Hematopoietic multipotent progenitor cell treated with erythropoietin and hydrocortisone succinate and interleukin-3 and kit ligand, for 17 days (in vitro differentiated cells): ENCODE results near the gene DGAT2.
"Not testable (repeated sequence)": the region's sequence is repeated elsewhere in the genome, so short reads cannot be mapped to it uniquely, and the experiment has no call there.

ENCODE experiments used
- DNase-seq: peaks from one replicate; pipeline ENCODE4 v3.0.0-alpha.2; 2015; ENCODE audit warnings: low spot score

The DGAT2 gene

GRCh38 chr11:75768112-75768908 lies at the start of gene DGAT2:
Gene DGAT2 (plus strand): TSS chr11:75768778. CDS start chr11:75768992, 214 bp downstream.
- DNase-seq, result peak; percentile 79

GRCh38 chr11:75719340-75720239 lies 49.0 kb upstream of the DGAT2 start:
- no peak for DNase-seq

GRCh38 chr11:75720639-75721038 lies 47.9 kb upstream of the DGAT2 start:
- no peak for DNase-seq

- DNase-seq, result no peak
These were observed 46.5 kb upstream of the DGAT2 start for GRCh38 chr11:75721852-75722668.

- DNase-seq, result no peak
These were observed 45.9 kb upstream of the DGAT2 start for GRCh38 chr11:75722669-75723042.

- DNase-seq, result no peak
These were observed 42.8 kb upstream of the DGAT2 start for GRCh38 chr11:75725547-75726320.

- no peak for DNase-seq
These were observed 39.6 kb upstream of the DGAT2 start for GRCh38 chr11:75728992-75729391.

- no peak for DNase-seq
These were observed 37.5 kb upstream of the DGAT2 start for GRCh38 chr11:75731095-75731494.

GRCh38 chr11:75733071-75733430 lies 35.5 kb upstream of the DGAT2 start:
- DNase-seq, result no peak

- DNase-seq, result no peak
These were observed 35.0 kb upstream of the DGAT2 start for GRCh38 chr11:75733431-75734107.

- DNase-seq, result no peak
These were observed 33.9 kb upstream of the DGAT2 start for GRCh38 chr11:75734491-75735180.

- no peak for DNase-seq
These were observed 33.3 kb upstream of the DGAT2 start for GRCh38 chr11:75735181-75735845.

- DNase-seq, result no peak
These were observed 31.3 kb upstream of the DGAT2 start for GRCh38 chr11:75737314-75737713.

- DNase-seq, result no peak
These were observed 27.9 kb upstream of the DGAT2 start for GRCh38 chr11:75740681-75741080.

- DNase-seq, result not testable (repeated sequence)
These were observed 25.4 kb upstream of the DGAT2 start for GRCh38 chr11:75743159-75743558.

- DNase-seq, result no peak
These were observed 24.6 kb upstream of the DGAT2 start for GRCh38 chr11:75743711-75744563.

GRCh38 chr11:75745807-75746206 lies 22.8 kb upstream of the DGAT2 start:
- DNase-seq, result no peak

GRCh38 chr11:75748729-75749273 lies 19.8 kb upstream of the DGAT2 start:
- DNase-seq, result not testable (repeated sequence)
